DOHH2 (cell line): ENCODE measurements around the gene PRPSAP1.

ENCODE experiments used
- H3F3A ChIP-seq: fragments of 200-600 bp; sonication (generic), shearing (Covaris generic); 2 replicates; pipeline ENCODE4 v1.6.0; 2016; ENCODE audit warnings: antibody characterized with exemption, mild to moderate bottlenecking; ENCODE audit not compliant: control insufficient read depth, insufficient read depth
- H3K27ac ChIP-seq: fragments of 200-600 bp; sonication (generic); 2 replicates; pipeline ENCODE4 v1.5.1; 2014; ENCODE audit warnings: low read depth, mild to moderate bottlenecking, low read length, moderate library complexity
- H3K27me3 ChIP-seq: fragments of 200-600 bp; sonication (generic); 2 replicates; pipeline ENCODE4 v1.6.1; 2014; ENCODE audit warnings: mild to moderate bottlenecking, low read length, mixed read lengths; ENCODE audit not compliant: control insufficient read depth
- H3K36me3 ChIP-seq: fragments of 200-600 bp; sonication (generic); 2 replicates; pipeline ENCODE4 v1.6.1; 2014; ENCODE audit warnings: mild to moderate bottlenecking, low read length, moderate library complexity, mixed read lengths; ENCODE audit not compliant: control insufficient read depth
- H3K4me1 ChIP-seq: fragments of 200-600 bp; sonication (generic); 2 replicates; pipeline ENCODE4 v1.6.1; 2014; ENCODE audit warnings: mild to moderate bottlenecking, low read length, mixed read lengths; ENCODE audit not compliant: control insufficient read depth
- H3K4me2 ChIP-seq: fragments of 200-600 bp; sonication (generic); 2 replicates; pipeline ENCODE4 v1.6.0; 2014; ENCODE audit warnings: mild to moderate bottlenecking, low read length, moderate library complexity
- H3K4me3 ChIP-seq: fragments of 200-600 bp; sonication (generic); 2 replicates; pipeline ENCODE4 v1.5.1; 2014; ENCODE audit warnings: mild to moderate bottlenecking, low read length, mixed read lengths
- H3K79me2 ChIP-seq: fragments of 200-600 bp; sonication (generic); 2 replicates; pipeline ENCODE4 v1.6.1; 2014; ENCODE audit warnings: mild to moderate bottlenecking, low read length, mixed read lengths; ENCODE audit not compliant: control insufficient read depth
- H3K9me2 ChIP-seq: fragments of 200-600 bp; sonication (generic); replicated peaks from 2 replicates; pipeline ENCODE4 v1.6.1; 2014; ENCODE audit warnings: mild to moderate bottlenecking, low read length, mixed read lengths; ENCODE audit not compliant: control insufficient read depth
- H3K9me3 ChIP-seq: fragments of 200-600 bp; sonication (generic); 2 replicates; pipeline ENCODE4 v1.6.1; 2014; ENCODE audit warnings: antibody characterized with exemption, low read length, mixed read lengths; ENCODE audit not compliant: control insufficient read depth, insufficient read depth
- H4K20me1 ChIP-seq: fragments of 200-600 bp; sonication (generic); 2 replicates; pipeline ENCODE4 v1.6.0; 2014; ENCODE audit warnings: low read depth, mild to moderate bottlenecking, antibody characterized with exemption, low read length, moderate library complexity; ENCODE audit not compliant: control insufficient read depth, insufficient read depth
- EZH2phosphoT487 ChIP-seq: fragments of 200-600 bp; sonication (generic); IDR thresholded peaks from 2 replicates; pipeline ENCODE4 v1.6.1; 2017; ENCODE audit warnings: borderline replicate concordance, mild to moderate bottlenecking, antibody characterized with exemption, low read length, moderate library complexity, mixed read lengths
- TF ChIP-seq, protein P1 (sequence below): fragments of 200-600 bp; sonication (generic); IDR thresholded peaks from one replicate; pipeline ENCODE4 v1.5.1; 2014; ENCODE audit warnings: antibody characterized with exemption, mild to moderate bottlenecking, low read depth, low read length; ENCODE audit not compliant: poor library complexity, severe bottlenecking

PRPSAP1 gene

DNA sequence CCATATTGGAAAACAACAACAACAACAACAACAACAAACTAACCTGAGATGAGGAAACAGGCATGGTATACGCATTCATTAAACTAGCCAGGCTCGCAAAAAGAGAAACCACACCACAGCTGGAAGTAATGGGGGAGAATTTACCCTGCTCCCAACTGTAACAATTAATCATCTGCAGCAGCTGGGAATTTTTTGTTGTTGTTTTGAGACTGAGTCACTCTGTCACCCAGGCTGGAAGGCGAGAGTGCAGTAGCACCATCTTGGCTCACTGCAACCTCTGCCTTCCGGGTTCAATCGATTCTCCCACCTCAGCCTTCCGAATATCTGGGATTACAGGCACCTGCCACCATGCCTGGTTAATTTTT is 16.3 kb downstream of the PRPSAP1 start:
- Histone ChIP-seq H4K20me1 (no peaks in the 10 kb centered on the region), H3K9me2 (no peaks in the 10 kb centered on the region), H3K4me2 (no peak overlapping the region), H3K36me3 (peaks cover 8% of the 10 kb centered on the region), H3K4me1 (no peaks in the 10 kb centered on the region), H3K79me2 (no peaks in the 10 kb centered on the region), H3F3A (no peaks in the 10 kb centered on the region), H3K27ac (no peak overlapping the region), H3K9me3 (no peaks in the 10 kb centered on the region), H3K4me3 (no peak overlapping the region), H3K27me3 (no peaks in the 10 kb centered on the region)
- TF ChIP-seq EZH2phosphoT487, result no peak
- TF ChIP-seq, protein P1, sequence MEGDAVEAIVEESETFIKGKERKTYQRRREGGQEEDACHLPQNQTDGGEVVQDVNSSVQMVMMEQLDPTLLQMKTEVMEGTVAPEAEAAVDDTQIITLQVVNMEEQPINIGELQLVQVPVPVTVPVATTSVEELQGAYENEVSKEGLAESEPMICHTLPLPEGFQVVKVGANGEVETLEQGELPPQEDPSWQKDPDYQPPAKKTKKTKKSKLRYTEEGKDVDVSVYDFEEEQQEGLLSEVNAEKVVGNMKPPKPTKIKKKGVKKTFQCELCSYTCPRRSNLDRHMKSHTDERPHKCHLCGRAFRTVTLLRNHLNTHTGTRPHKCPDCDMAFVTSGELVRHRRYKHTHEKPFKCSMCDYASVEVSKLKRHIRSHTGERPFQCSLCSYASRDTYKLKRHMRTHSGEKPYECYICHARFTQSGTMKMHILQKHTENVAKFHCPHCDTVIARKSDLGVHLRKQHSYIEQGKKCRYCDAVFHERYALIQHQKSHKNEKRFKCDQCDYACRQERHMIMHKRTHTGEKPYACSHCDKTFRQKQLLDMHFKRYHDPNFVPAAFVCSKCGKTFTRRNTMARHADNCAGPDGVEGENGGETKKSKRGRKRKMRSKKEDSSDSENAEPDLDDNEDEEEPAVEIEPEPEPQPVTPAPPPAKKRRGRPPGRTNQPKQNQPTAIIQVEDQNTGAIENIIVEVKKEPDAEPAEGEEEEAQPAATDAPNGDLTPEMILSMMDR, result no peak

GRCh38 chr17:76336756-76337412 is 16.8 kb downstream of the PRPSAP1 start:
- H3K4me1 ChIP-seq, result no peaks in the 10 kb centered on the region
- H4K20me1 ChIP-seq, result no peaks in the 10 kb centered on the region
- no peaks in the 10 kb centered on the region for H3K9me2 ChIP-seq
- H3K79me2 ChIP-seq, result no peaks in the 10 kb centered on the region
- H3K4me2 ChIP-seq, result no peak overlapping the region
- peaks cover 8% of the 10 kb centered on the region for H3K36me3 ChIP-seq
- H3K9me3 ChIP-seq, result no peaks in the 10 kb centered on the region
- H3K27me3 ChIP-seq, result no peaks in the 10 kb centered on the region
- no peak for TF ChIP-seq EZH2phosphoT487
- TF ChIP-seq, protein P1, result no peak
- H3K27ac ChIP-seq, result no peak overlapping the region
- H3K4me3 ChIP-seq, result no peak overlapping the region
- H3F3A ChIP-seq, result no peaks in the 10 kb centered on the region

GRCh38 chr17:76335716-76336381 is 17.9 kb downstream of the PRPSAP1 start:
- H3K36me3 ChIP-seq, result peaks cover 13% of the 10 kb centered on the region; the same call in 1 of the 2 replicates
- no peaks in the 10 kb centered on the region for H3K79me2 ChIP-seq
- no peaks in the 10 kb centered on the region for H4K20me1 ChIP-seq
- no peak overlapping the region for H3K4me2 ChIP-seq
- H3K27me3 ChIP-seq, result no peaks in the 10 kb centered on the region
- TF ChIP-seq, protein P1, result no peak
- no peak for TF ChIP-seq EZH2phosphoT487
- no peak overlapping the region for H3K4me3 ChIP-seq
- no peaks in the 10 kb centered on the region for H3F3A ChIP-seq
- H3K27ac ChIP-seq, result no peak overlapping the region
- no peaks in the 10 kb centered on the region for H3K4me1 ChIP-seq
- no peaks in the 10 kb centered on the region for H3K9me3 ChIP-seq
- H3K9me2 ChIP-seq, result no peaks in the 10 kb centered on the region
